Prostate gland (tissue), 2 donors: ENCODE measurements around the gene CCSER1.

Experiments used
- CTCF ChIP-seq, 4 experiments: fragments of 200-600 bp in 2 of 4; fragments of 450-650 bp in 2 of 4; sonication (generic) in 2 of 4; IDR thresholded peaks; 1 replicate in 3 of 4; 2 replicates in 1 of 4; pipeline ENCODE4 v1.5.1; 2016 to 2019; ENCODE audit warnings: antibody characterized with exemption in 4 of 4, mild to moderate bottlenecking in 2 of 4, moderate library complexity in 2 of 4
- POLR2A ChIP-seq: fragments of 450-650 bp; IDR thresholded peaks from one replicate; pipeline ENCODE4 v1.6.1; 2016; ENCODE audit warnings: antibody characterized with exemption, mild to moderate bottlenecking
- POLR2AphosphoS5 ChIP-seq: sonication (generic); formaldehyde crosslinking; IDR thresholded peaks from one replicate; pipeline ENCODE4 v1.6.1; 2017; ENCODE audit warnings: antibody characterized with exemption

DNA sequence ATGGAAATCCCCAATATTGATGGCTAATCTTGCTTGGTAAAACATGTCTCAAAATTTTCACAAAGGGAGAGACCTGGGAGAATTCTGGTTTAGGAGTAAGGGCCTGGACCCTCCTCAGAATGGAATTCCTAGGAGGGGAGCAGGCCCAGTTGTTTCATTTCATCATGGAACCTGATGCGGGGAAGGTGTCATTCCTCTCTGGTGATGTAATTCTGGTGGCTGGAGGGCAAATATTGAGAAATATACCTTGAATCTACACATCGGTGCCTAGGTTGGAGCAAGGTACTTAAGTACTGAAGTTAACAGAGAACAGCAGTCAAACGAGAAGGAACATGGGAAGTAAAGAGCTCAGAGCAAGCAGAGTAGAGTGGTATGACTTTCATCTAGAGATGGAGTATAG lies 23.2 kb upstream of the CCSER1 start:
- TF ChIP-seq CTCF (IDR thresholded peaks at IDR 0.05) (no peak), POLR2A (no peak), POLR2AphosphoS5 (no peak)
